SK-N-SH (cell line): ENCODE data around the gene MCUB. TPM values are rescaled to one million over a fixed set of nuclear protein-coding genes. Genes with fewer than 3 reads are reported as not detected.

Experiments
- CTCF ChIA-PET: fragments of 300-600, 350-600 bp; formaldehyde crosslinking; extraction: SDS; loops from one replicate; lab custom pipeline; 2021; lab: Yijun Ruan, JAX
- POLR2A ChIA-PET: fragments of 350-600 bp; sonication (Branson Sonifier 250); formaldehyde crosslinking; extraction: SDS; loops from one replicate; lab custom pipeline; 2020; ENCODE audit warnings: antibody characterized with exemption, inconsistent platforms; lab: Yijun Ruan, JAX
- DNase-seq: peaks from one replicate; pipeline ENCODE4 v3.0.0; 2012
- H2AFZ ChIP-seq: fragments of 200-600 bp; sonication (generic); 2 replicates; pipeline ENCODE4 v1.8.1; 2016; ENCODE audit warnings: antibody characterized with exemption, mild to moderate bottlenecking, low read depth
- H3F3A ChIP-seq: fragments of 200-600 bp; sonication (generic); replicated peaks from 2 replicates; pipeline ENCODE3; 2016; ENCODE audit warnings: antibody characterized with exemption, mild to moderate bottlenecking; ENCODE audit not compliant: insufficient read depth
- H3K27ac ChIP-seq, 2 experiments: fragments of 200-500 bp in 1 of 2; fragments of 200-600 bp in 1 of 2; sonication (Bioruptor generic) in 1 of 2; sonication (generic), shearing (Covaris generic) in 1 of 2; 2 replicates each; pipeline versions ENCODE4 v1.5.1 to v1.6.1; 2014 to 2016; ENCODE audit warnings: low read depth in 2 of 2, inconsistent platforms in 1 of 2, low read length in 1 of 2, mild to moderate bottlenecking in 1 of 2, mixed read lengths in 1 of 2
- H3K27me3 ChIP-seq: fragments of 200-600 bp; sonication (generic), shearing (Covaris generic); 2 replicates; pipeline ENCODE4 v1.6.1; 2016; ENCODE audit warnings: mixed run types; ENCODE audit not compliant: insufficient read depth
- H3K36me3 ChIP-seq, 2 experiments: fragments of 200-500 bp in 1 of 2; fragments of 200-600 bp in 1 of 2; sonication (Bioruptor generic) in 1 of 2; sonication (generic) in 1 of 2; replicated peaks in 1 of 2; 2 replicates each; pipeline versions ENCODE3 to v1.5.1; 2014 to 2016; ENCODE audit warnings: low read length in 1 of 2, mild to moderate bottlenecking in 1 of 2; ENCODE audit not compliant: insufficient read depth in 2 of 2, control insufficient read depth in 1 of 2
- H3K4me1 ChIP-seq, 2 experiments: fragments of 200-500 bp in 1 of 2; fragments of 200-600 bp in 1 of 2; sonication (Bioruptor generic) in 1 of 2; sonication (generic), shearing (Covaris generic) in 1 of 2; 2 replicates each; pipeline versions ENCODE4 v1.5.1 to v1.6.1; 2014 to 2016; ENCODE audit warnings: low read depth in 1 of 2, low read length in 1 of 2, mixed run types in 1 of 2; ENCODE audit not compliant: insufficient read depth in 2 of 2, control insufficient read depth in 1 of 2
- H3K4me2 ChIP-seq: fragments of 200-600 bp; sonication (generic), shearing (Covaris generic); 2 replicates; pipeline ENCODE4 v1.6.1; 2017; ENCODE audit warnings: mixed run types
- H3K4me3 ChIP-seq, 2 experiments: fragments of 200-500 bp in 1 of 2; fragments of 200-600 bp in 1 of 2; sonication (Bioruptor generic) in 1 of 2; sonication (generic), shearing (Covaris generic) in 1 of 2; 2 replicates each; pipeline versions ENCODE4 v1.5.1 to v1.8.1; 2014 to 2016; ENCODE audit warnings: low read depth in 2 of 2, inconsistent platforms in 1 of 2, low read length in 1 of 2, mild to moderate bottlenecking in 1 of 2, mixed read lengths in 1 of 2, moderate library complexity in 1 of 2
- H3K79me2 ChIP-seq: fragments of 200-600 bp; sonication (generic); 2 replicates; pipeline ENCODE4 v1.8.1; 2017; ENCODE audit warnings: mild to moderate bottlenecking; ENCODE audit not compliant: insufficient read depth
- H3K9ac ChIP-seq: fragments of 200-600 bp; sonication (generic); 2 replicates; pipeline ENCODE4 v1.6.1; 2017; ENCODE audit warnings: mixed run types
- H3K9me2 ChIP-seq: fragments of 200-600 bp; sonication (generic); 2 replicates; pipeline ENCODE4 v1.6.1; 2017; ENCODE audit warnings: mixed run types
- H3K9me3 ChIP-seq: fragments of 200-600 bp; sonication (generic); 2 replicates; pipeline ENCODE4 v1.6.1; 2017; ENCODE audit warnings: mixed run types, mild to moderate bottlenecking, moderate library complexity
- H4K20me1 ChIP-seq: fragments of 200-600 bp; sonication (generic); 2 replicates; pipeline ENCODE4 v1.6.1; 2017; ENCODE audit warnings: mild to moderate bottlenecking, mixed run types; ENCODE audit not compliant: insufficient read depth
- GABPA ChIP-seq: IDR thresholded peaks from 2 replicates; pipeline ENCODE4 v1.4.0; 2012; ENCODE audit warnings: low read depth, mild to moderate bottlenecking
- JUND ChIP-seq: IDR thresholded peaks from 2 replicates; pipeline ENCODE4 v1.4.0; 2012
- MAX ChIP-seq: IDR thresholded peaks from 2 replicates; pipeline ENCODE4 v1.4.0; 2012; ENCODE audit warnings: low read depth
- MEF2A ChIP-seq: IDR thresholded peaks from 2 replicates; pipeline ENCODE4 v1.4.0; 2012; ENCODE audit warnings: low read depth, borderline replicate concordance
- MXI1 ChIP-seq: IDR thresholded peaks from 2 replicates; pipeline ENCODE4 v1.6.1; 2012; ENCODE audit warnings: mild to moderate bottlenecking, low read depth, low read length, improper control_type of control experiment
- NRF1 ChIP-seq: IDR thresholded peaks from 2 replicates; pipeline ENCODE4 v1.6.1; 2012; ENCODE audit warnings: low read depth, mild to moderate bottlenecking, low read length
- RAD21 ChIP-seq: IDR thresholded peaks from 2 replicates; pipeline ENCODE4 v1.6.1; 2012; ENCODE audit warnings: mild to moderate bottlenecking, low read length
- RCOR1 ChIP-seq: fragments of 150-350 bp; IDR thresholded peaks from 2 replicates; pipeline ENCODE4 v1.6.1; 2017; ENCODE audit warnings: antibody characterized with exemption, low read length
- REST ChIP-seq: IDR thresholded peaks from 2 replicates; pipeline ENCODE4 v1.6.1; 2012; ENCODE audit warnings: mild to moderate bottlenecking, low read depth, low read length, moderate library complexity
- USF2 ChIP-seq: fragments of 150-350 bp; IDR thresholded peaks from 2 replicates; pipeline ENCODE4 v1.6.1; 2017; ENCODE audit warnings: antibody characterized with exemption, low read length, low read depth, borderline replicate concordance
- YY1 ChIP-seq: IDR thresholded peaks from 2 replicates; pipeline ENCODE4 v1.4.0; 2012; ENCODE audit warnings: low read depth, mild to moderate bottlenecking
- WGBS: methylation state at CpG from one replicate; pipeline ENCODE4 v1.1.6; 2017; ENCODE audit warnings: low lambda C conversion rate; 5-methylcytosine and 5-hydroxymethylcytosine counted together
- polyA plus RNA-seq, 3 experiments: library from polyadenylated mRNA; depleted of rRNA; stranded (reverse); fragments of >200 nt; gene quantifications; 2 replicates each; pipeline ENCODE4 v1.2.3, GENCODE V29; 2012

The MCUB gene
- polyA plus RNA-seq, 1 of the 3 experiments (the other 2 are of a cell fraction): 39.3 TPM

GRCh38 chr4:109640644-109641043 is 80.6 kb downstream of the MCUB start:
- 83% methylated on average over 2 of the region's 2 CpGs for WGBS
- POLR2A ChIA-PET: no interaction called here

More at GRCh38 chr4:109640644-109641043, 80.6 kb downstream of the MCUB start:
- Histone ChIP-seq H3K9ac (no peak overlapping the region), H3K27ac (no peak overlapping the region), H3K9me2 (no peaks in the 10 kb centered on the region), H3K4me2 (no peak overlapping the region), H2AFZ (no peak overlapping the region), H3K36me3 (no peaks in the 10 kb centered on the region), H3K9me3 (no peaks in the 10 kb centered on the region), H3K4me3 (no peak overlapping the region), H3K4me1 (no peaks in the 10 kb centered on the region), H3K79me2 (no peaks in the 10 kb centered on the region), H3F3A (no peaks in the 10 kb centered on the region), H3K27me3 (no peaks in the 10 kb centered on the region), H4K20me1 (no peaks in the 10 kb centered on the region)
- CTCF ChIA-PET: no interaction called here
- TF ChIP-seq MXI1: no peak
- no peak for TF ChIP-seq JUND
- no peak for TF ChIP-seq YY1
- TF ChIP-seq USF2: no peak
- TF ChIP-seq RAD21: no peak
- TF ChIP-seq MAX: no peak
- TF ChIP-seq NRF1: no peak
- no peak for TF ChIP-seq RCOR1
- TF ChIP-seq MEF2A: no peak
- no peak for TF ChIP-seq REST
- TF ChIP-seq GABPA: no peak
- no peak for DNase-seq
